IMR-90 (cell line): ENCODE measurements around the gene TGFBR1. TPM values are rescaled to one million over a fixed set of nuclear protein-coding genes. Genes with fewer than 3 reads are reported as not detected.

Source experiments
- ATAC-seq: fragments of 200-7000 bp; cut with Tn5 transposase; 2 replicates; pipeline ENCODE4 v1.9.1; 2020; ENCODE audit warnings: low read depth, mild to moderate bottlenecking, moderate library complexity
- BruUV-seq: library from RNA; stranded (reverse); fragments of 400-500 nt; replicated peaks from 2 replicates; lab custom pipeline; 2021; lab: Mats Ljungman, UMichigan
- CTCF ChIA-PET: fragments of 300-600 bp; formaldehyde crosslinking; extraction: SDS; loops from one replicate; lab custom pipeline; 2021; ENCODE audit warnings: antibody characterized with exemption; lab: Yijun Ruan, JAX
- POLR2A ChIA-PET: fragments of 300-600 bp; sonication (Branson Sonifier 250); formaldehyde crosslinking; loops from one replicate; lab custom pipeline; 2022; ENCODE audit warnings: antibody characterized with exemption; ENCODE audit not compliant: unreplicated experiment; lab: Charles Lee
- DNase-seq: peaks from one replicate; pipeline ENCODE4 v3.0.0; 2013
- H2AFZ ChIP-seq: replicated peaks from 2 replicates; pipeline ENCODE3; 2013; ENCODE audit warnings: low read length, mild to moderate bottlenecking; ENCODE audit not compliant: poor library complexity
- H2AK5ac ChIP-seq: 2 replicates; pipeline ENCODE4 v1.6.1; 2013; ENCODE audit warnings: low read depth, low read length, inconsistent platforms
- H2AK9ac ChIP-seq: replicated peaks from 2 replicates; pipeline ENCODE3; 2013; ENCODE audit warnings: mild to moderate bottlenecking, low read depth, low read length, moderate library complexity; ENCODE audit not compliant: poor library complexity
- H2BK120ac ChIP-seq: 2 replicates; pipeline ENCODE4 v1.6.1; 2013; ENCODE audit warnings: low read depth, low read length, inconsistent platforms
- H2BK15ac ChIP-seq: 3 replicates; pipeline ENCODE4 v1.6.1; 2013; ENCODE audit warnings: low read depth, low read length, inconsistent platforms
- H2BK20ac ChIP-seq: 2 replicates; pipeline ENCODE4 v1.6.1; 2013; ENCODE audit warnings: low read depth, mild to moderate bottlenecking, inconsistent platforms, low read length, moderate library complexity
- H2BK5ac ChIP-seq: 2 replicates; pipeline ENCODE4 v1.6.1; 2013; ENCODE audit warnings: mild to moderate bottlenecking, low read depth, low read length, inconsistent platforms; ENCODE audit not compliant: poor library complexity, severe bottlenecking
- H3K14ac ChIP-seq: replicated peaks from 2 replicates; pipeline ENCODE4 v1.6.1; 2013; ENCODE audit warnings: low read depth, low read length, inconsistent platforms
- H3K18ac ChIP-seq: 2 replicates; pipeline ENCODE4 v1.6.1; 2013; ENCODE audit warnings: low read depth, low read length, control low read depth
- H3K23ac ChIP-seq: 2 replicates; pipeline ENCODE4 v1.6.1; 2013; ENCODE audit warnings: low read depth, low read length, inconsistent platforms
- H3K27ac ChIP-seq: 2 replicates; pipeline ENCODE4 v1.5.1; 2013; ENCODE audit warnings: mild to moderate bottlenecking, control low read depth, low read length; ENCODE audit not compliant: insufficient read depth
- H3K27me3 ChIP-seq: 2 replicates; pipeline ENCODE4 v1.6.1; 2013; ENCODE audit warnings: low read length; ENCODE audit not compliant: control insufficient read depth, insufficient read depth
- H3K36me3 ChIP-seq: 2 replicates; pipeline ENCODE4 v1.6.1; 2013; ENCODE audit warnings: low read length, mixed read lengths; ENCODE audit not compliant: control insufficient read depth, insufficient read depth
- H3K4ac ChIP-seq: 2 replicates; pipeline ENCODE4 v1.6.1; 2013; ENCODE audit warnings: low read depth, low read length, inconsistent platforms
- H3K4me1 ChIP-seq: 2 replicates; pipeline ENCODE4 v1.6.1; 2013; ENCODE audit warnings: low read length, mixed read lengths; ENCODE audit not compliant: control insufficient read depth, insufficient read depth
- H3K4me2 ChIP-seq: 2 replicates; pipeline ENCODE4 v1.6.1; 2013; ENCODE audit warnings: low read depth, mild to moderate bottlenecking, control low read depth, low read length, moderate library complexity
- H3K4me3 ChIP-seq: 2 replicates; pipeline ENCODE4 v1.5.1; 2013; ENCODE audit warnings: low read depth, mild to moderate bottlenecking, control low read depth, low read length, moderate library complexity; ENCODE audit not compliant: insufficient read depth
- H3K56ac ChIP-seq: 2 replicates; pipeline ENCODE4 v1.6.1; 2013; ENCODE audit warnings: low read length, inconsistent platforms; ENCODE audit not compliant: insufficient read depth; ENCODE audit errors: extremely low read depth
- H3K79me1 ChIP-seq, 2 experiments: 2 replicates each; pipeline ENCODE4 v1.6.1; 2013; ENCODE audit warnings: low read length in 2 of 2, inconsistent platforms in 1 of 2, low read depth in 1 of 2
- H3K9ac ChIP-seq: 2 replicates; pipeline ENCODE4 v1.6.1; 2013; ENCODE audit warnings: low read depth, low read length, control low read depth
- H3K9me1 ChIP-seq: 2 replicates; pipeline ENCODE4 v1.6.1; 2013; ENCODE audit warnings: low read length, inconsistent platforms; ENCODE audit not compliant: insufficient read depth
- H3K9me3 ChIP-seq: 2 replicates; pipeline ENCODE4 v1.6.1; 2013; ENCODE audit warnings: low read length; ENCODE audit not compliant: control insufficient read depth, insufficient read depth
- H4K20me1 ChIP-seq: 2 replicates; pipeline ENCODE4 v1.6.1; 2013; ENCODE audit warnings: low read length, inconsistent platforms; ENCODE audit not compliant: insufficient read depth
- H4K5ac ChIP-seq: 2 replicates; pipeline ENCODE4 v1.6.1; 2013; ENCODE audit warnings: mild to moderate bottlenecking, low read depth, low read length, control low read depth
- H4K8ac ChIP-seq, 2 experiments: 2 replicates each; pipeline ENCODE4 v1.6.1; 2013; ENCODE audit warnings: low read depth in 2 of 2, low read length in 2 of 2, control low read depth in 1 of 2, inconsistent platforms in 1 of 2
- H4K91ac ChIP-seq: 2 replicates; pipeline ENCODE4 v1.6.1; 2013; ENCODE audit warnings: low read depth, low read length, inconsistent platforms; ENCODE audit not compliant: insufficient read depth
- ELK1 ChIP-seq: fragments of 150-350 bp; IDR thresholded peaks from 2 replicates; pipeline ENCODE4 v1.6.1; 2016; ENCODE audit warnings: low read depth, mild to moderate bottlenecking, low read length, moderate library complexity, borderline replicate concordance
- POLR2A ChIP-seq: IDR thresholded peaks from 2 replicates; pipeline ENCODE4 v1.6.1; 2012; ENCODE audit warnings: mild to moderate bottlenecking, low read depth, low read length
- SMC3 ChIP-seq: fragments of 150-350 bp; IDR thresholded peaks from 2 replicates; pipeline ENCODE4 v1.6.1; 2016; ENCODE audit warnings: low read depth, mild to moderate bottlenecking, antibody characterized with exemption, low read length, moderate library complexity
- WGBS, 2 experiments: methylation state at CpG; one replicate each; pipeline versions ENCODE4 v1.1.5 to v1.1.7; 2013; ENCODE audit warnings: missing lambda C conversion rate in 2 of 2; ENCODE audit not compliant: insufficient read length in 1 of 2; ENCODE audit errors: extremely low coverage in 2 of 2; 5-methylcytosine and 5-hydroxymethylcytosine counted together
- dilution Hi-C: fragments of 300-500 bp; cut with HindIII; formaldehyde crosslinking; loops from one replicate; pipeline ENCODE4 v1.14.3; 2018; ENCODE audit warnings: low sequenced_read_pairs; ENCODE audit not compliant: unreplicated experiment
- in situ Hi-C: fragments of 300-500 bp; cut with MboI; formaldehyde crosslinking; loops from 3 replicates; pipeline ENCODE4 v1.14.3; 2019; ENCODE audit warnings: low sequenced_read_pairs, inconsistent platforms, mixed read lengths
- intact Hi-C: fragments of 100-400 bp; cut with micrococcal nuclease; formaldehyde crosslinking; loops from 2 replicates; pipeline ENCODE4 v1.10.0; 2022
- polyA plus RNA-seq, 3 experiments: library from polyadenylated mRNA; depleted of rRNA; stranded (reverse); fragments of >200 nt; gene quantifications; 2 replicates each; pipeline ENCODE4 v1.2.3, GENCODE V29; 2012; ENCODE audit warnings: low replicate concordance in 1 of 3
- total RNA-seq: library from RNA; depleted of rRNA; stranded (reverse); fragments of >200 nt; gene quantifications from 2 replicates; pipeline ENCODE4 v1.2.3, GENCODE V29; 2012

The TGFBR1 gene
- total and polyA plus RNA-seq, 2 of the 4 experiments (the other 2 are of a cell fraction): 15.1 to 75.3 TPM

GRCh38 chr9:99189186-99189585, 84.3 kb downstream of the TGFBR1 start:
- BruUV-seq: no TSS peak
- Histone ChIP-seq H3K23ac (no peak overlapping the region), H3K9me3 (peaks cover 2% of the 10 kb centered on the region), H3K4ac (no peak overlapping the region), H2AK9ac (no peak overlapping the region), H4K91ac (no peak overlapping the region), H3K4me2 (no peak overlapping the region), H2BK120ac (no peak overlapping the region), H2BK15ac (no peak overlapping the region), H4K5ac (no peak overlapping the region), H3K4me3 (no peak overlapping the region), H2BK5ac (no peak overlapping the region), H3K4me1 (peaks cover 10% of the 10 kb centered on the region), H4K8ac (no peak overlapping the region), H3K9ac (no peak overlapping the region), H4K20me1 (no peaks in the 10 kb centered on the region), H3K27me3 (peaks cover 8% of the 10 kb centered on the region), H3K79me1 (no peaks in the 10 kb centered on the region), H3K56ac (no peak overlapping the region), H2BK20ac (no peak overlapping the region), H2AFZ (no peak overlapping the region), H3K14ac (no peak overlapping the region), H3K9me1 (peaks cover 4% of the 10 kb centered on the region; the same call in 1 of the 2 replicates), H3K27ac (no peak overlapping the region), H3K18ac (no peak overlapping the region), H2AK5ac (no peak overlapping the region), H3K36me3 (no peaks in the 10 kb centered on the region)
- dilution Hi-C loops: no loop called here
- ChIA-PET POLR2A (no interaction called here), CTCF (no interaction called here)
- DNase-seq (no peak), ATAC-seq (no peak)
- TF ChIP-seq SMC3 (no peak), ELK1 (no peak), POLR2A (no peak)
- WGBS, 2 experiments: 75% methylated on average over 2 of the region's 2 CpGs; no CpG with 5 or more reads in 1 of the 2 experiments
- in situ Hi-C loops: loop anchor here (10.0 to 25.0 kb wide), 4 partner anchors 616 to 1398 kb away; partner anchors contain the start of gene CAVIN4
- intact Hi-C loops: loop anchor here (10.0 kb wide), 2 partner anchors 76 to 1236 kb away; partner anchors contain the start of gene MSANTD3
